Measurements from ENCODE around the gene FRY.

FRY gene

DNA sequence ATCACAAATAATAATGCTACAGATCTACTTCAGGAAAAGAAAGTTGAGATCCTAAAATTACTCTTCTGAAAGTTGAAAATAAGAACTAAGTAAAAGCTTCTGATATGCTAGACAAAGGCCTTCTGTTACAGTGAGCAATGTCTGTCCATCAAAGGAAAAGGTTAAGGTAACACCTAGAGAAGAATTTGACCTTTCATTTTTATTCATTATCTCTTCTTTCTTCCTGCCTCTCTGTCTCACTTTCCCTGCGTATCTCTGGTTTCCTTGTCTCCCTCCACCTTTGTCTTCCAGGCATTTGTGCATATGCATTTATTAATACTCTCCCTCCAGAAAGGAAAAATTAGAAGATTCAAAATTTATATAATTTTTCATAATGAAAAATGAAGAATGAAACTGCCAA lies 234.6 kb downstream of the FRY start:
- DNase-seq, result no peak

DNA sequence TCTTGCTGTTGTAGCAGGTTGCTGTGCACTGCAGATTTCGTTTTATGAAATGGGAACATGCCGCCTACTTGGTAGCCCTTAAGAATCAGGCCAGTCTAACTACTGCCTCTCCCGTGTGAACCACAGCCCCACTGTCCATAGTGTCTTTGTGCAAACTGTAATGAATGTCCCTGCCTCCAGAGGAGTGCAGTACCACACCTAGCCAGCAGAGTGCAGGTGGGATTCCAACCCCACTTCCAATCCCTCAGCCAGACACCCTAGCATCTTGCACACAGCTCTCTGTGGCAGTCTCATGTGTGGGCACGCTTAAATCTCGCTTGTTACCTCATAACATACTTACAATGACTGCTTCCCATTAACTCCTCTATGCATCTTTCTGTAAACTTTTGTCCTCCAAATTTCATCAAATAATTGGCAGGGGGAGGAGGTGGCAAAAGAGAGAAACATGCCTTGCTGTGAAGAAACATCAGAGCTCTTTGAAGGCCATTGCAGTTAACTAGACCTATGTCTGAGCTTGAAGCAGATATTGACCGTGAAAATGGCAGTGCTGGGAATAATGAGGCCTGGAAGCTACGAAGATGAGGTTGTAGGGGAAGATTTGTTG lies 236.4 kb downstream of the FRY start:
- DNase-seq, result no peak

DNA sequence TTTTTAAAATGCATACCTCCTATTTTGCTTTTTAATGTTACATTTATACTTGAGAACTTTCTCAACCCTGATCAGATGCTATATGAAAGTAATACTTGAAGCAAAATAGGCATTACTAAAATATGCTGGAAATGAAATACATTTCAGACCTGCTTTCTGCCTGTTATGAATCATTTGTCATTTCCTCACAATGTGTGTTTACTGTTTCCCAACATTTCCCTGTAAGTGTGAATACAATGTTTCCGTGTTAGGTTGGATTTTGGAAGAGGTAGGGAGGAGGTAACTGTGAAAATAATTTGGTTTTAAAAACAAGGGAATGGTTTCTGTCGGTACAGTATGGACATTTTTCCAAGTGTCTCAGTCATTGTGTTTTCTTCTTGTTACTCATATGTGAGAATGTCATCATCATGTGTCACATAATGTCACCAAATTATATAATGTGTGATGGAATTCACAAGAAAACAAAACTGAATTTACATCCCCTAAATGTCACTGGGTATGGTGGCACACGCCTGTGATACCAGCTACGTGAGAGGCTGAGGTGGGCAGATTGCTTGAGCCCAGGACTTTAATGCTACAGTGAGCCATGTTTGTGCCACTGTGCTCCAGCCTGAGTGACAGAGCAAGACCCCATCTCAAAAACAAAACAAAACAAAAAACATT lies 240.6 kb downstream of the FRY start:
- DNase-seq, result no peak

DNA sequence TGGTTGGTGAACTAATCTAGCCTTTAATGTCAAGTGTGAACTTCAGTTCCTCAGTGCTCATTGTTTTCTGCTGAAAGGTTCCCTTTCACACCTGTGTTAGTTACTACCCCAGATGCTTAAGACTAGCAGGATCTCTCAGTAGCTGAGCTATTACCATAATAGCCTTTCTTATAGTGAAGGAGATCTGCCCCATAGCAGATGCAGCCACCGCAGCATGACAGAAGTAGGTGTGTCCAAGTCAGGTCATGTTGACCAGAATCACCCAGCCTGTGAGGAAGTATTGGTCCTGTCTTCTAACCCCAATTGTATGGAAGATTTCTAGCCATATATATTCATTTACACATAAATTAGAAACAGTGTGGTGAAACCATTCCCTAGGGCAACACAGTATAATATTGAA lies 246.3 kb downstream of the FRY start:
- no peak for DNase-seq

DNA sequence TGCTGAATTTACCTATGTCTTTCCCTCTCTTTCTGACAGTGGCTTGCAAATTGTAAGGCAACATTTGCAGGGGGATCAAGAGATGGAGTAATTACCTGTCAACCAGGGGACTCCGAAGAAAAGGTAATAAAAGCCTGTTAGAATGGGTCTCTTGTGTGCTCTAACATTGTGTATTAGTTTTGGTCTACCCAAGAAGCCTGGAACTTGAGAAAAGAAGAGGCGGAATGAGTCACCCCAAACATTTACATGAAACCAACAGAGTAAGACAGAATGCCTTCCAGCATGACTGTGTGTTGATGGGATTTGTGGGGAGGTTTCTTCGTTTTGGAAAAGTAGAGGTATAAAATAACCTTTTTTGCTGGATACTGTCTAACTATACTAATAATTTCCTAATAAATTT lies 246.9 kb downstream of the FRY start:
- DNase-seq, result no peak

DNA sequence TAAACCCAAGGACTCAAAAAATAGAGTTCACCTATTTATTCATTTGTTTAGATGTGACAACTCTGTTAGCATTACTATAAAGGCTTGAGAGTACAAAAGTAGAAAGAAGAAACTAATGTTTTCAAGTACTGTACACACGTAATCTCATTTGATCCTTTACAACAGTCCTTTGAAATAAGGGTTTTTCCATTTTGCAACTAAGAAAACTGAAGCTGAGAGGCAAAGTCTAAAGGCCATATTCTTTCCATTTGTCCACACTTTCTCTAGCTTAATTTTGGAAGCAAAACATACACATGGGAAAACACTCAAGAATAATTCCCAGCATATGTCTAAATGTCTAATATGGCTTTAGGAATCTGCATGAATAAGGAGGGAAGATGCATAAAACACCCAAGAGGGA lies 249.5 kb downstream of the FRY start:
- no peak for DNase-seq

DNA sequence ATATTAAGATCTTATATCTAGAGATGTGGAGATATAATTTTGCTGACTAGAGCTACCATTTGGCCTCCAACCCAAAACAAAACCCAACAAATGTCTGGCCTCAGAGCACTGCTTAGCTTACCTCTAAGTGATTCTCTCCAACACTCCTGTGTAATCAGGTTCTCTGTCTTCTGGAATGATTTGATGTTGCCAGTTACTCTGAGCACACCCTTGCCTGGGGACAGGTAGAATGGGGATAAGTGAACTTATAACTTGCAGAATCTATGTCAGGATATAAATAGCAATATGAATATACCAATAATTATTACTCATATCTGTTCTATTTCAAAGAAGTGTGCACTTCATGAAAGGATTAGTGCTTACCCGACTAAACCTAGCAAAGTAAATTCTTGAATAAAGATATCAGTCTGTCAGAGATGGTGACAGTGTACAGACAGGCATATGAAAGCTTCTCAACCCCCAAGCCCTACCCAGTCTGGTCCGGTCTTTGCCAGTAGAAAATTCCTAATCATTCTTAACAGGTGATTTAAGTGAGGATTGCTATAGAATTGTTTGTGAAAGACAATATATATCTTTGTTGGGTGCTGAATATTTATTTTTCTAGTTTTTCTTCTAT lies 250.6 kb downstream of the FRY start:
- DNase-seq, result no peak

DNA sequence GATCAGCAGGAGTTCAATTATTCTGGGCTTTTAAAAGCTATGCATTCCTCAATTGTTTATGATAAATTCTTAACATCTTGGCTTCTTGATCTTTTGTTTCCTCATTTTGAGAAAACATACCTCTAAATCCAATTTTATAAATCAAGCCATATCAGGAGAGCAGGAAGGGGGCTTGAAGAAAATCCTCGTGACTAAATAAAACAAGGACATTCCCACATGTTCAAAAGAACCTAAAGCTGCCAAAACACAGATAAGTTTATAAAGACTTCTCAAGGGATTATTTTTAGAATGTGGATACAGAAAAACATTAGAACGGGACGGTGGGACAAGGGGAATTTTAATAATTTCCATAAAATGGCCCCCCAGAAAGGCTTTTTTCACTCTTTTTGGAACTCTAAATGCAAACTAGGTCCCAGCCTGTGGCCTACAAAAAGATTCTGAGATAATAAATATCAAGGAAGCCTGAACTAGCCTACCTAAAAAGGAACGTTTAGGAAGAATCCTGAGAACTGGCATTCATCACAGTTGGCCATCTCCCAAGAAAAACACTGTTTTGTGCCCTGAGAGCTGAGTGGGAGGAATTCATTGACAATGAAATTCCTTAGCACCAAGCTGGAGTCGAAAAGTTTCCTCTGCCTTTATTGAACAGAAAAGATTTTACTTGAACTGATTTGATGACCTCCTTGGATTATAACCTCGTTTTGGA lies 253.5 kb downstream of the FRY start:
- DNase-seq, result peak; percentile 28

DNA sequence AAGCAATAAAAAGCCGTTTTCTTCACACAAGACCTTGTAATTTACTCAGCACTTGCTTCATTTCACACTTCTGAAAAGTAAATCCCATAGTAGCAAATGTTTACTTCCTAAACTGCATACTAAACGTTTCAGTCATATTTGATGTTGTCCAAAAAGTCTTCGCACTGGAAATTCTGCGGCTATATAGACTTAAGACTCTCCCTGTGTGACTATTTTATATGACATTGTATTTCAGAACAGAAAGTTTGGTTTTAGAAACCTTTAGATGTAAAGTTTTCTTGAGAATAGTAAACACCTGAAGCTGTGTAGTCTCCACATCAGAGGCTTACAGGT lies 254.0 kb downstream of the FRY start:
- DNase-seq, result no peak

DNA sequence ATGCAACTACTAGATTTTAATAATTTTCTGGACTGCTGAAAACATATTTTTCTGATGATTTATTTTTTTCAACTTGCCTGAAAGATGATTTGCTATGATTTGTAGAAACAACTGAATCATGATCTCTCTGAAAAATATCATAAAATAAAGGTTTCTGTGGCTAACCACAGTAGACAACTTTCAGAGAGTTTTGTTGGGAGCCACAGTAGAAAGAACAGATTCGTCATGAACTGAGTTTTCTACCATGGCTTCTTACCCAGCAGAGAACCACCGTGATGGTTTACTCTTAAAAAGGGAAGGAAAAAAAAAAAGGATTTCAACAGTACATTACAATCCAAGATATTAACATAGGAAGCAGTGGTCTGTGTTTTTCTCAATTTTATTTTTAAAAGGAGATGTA lies 265.6 kb downstream of the FRY start:
- no peak for DNase-seq

DNA sequence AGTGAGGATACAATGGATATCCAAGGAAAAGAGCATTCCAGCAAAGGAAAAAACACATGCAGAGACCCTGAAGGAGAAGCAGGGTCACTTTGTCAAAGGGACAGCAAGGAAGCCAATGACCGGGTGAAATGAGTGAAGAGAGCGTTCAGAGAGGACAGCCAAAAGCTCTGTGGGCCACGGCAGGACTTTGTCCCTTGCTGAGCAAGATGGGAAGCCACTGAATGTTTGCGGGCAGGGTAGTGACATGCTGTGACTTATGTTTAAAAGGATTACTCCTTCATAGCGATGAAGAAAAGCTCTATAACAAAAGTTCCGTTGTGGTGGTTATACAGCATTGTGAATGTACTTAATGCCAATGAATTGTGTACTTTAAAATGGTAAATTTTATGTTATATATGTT lies 267.1 kb downstream of the FRY start:
- no peak for DNase-seq

DNA sequence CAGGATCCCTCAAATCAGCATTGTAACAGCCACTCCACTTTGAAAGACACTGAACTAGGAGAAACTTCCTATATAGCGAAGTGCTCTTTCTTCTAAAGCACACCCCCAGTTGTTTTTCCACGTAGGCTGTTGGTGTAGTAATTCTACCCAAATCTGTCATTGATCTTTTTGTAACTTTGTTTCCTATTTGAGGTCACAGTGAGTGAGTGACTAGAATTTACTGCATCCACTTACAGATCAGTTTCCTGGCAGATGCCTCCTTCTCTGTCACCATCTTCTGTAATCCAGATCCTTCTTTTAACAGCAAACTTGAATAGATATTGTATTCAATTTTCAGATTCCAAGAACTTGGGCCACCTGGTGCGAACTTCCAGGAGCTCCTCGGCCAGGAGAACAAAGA lies 268.3 kb downstream of the FRY start:
- DNase-seq, result no peak

DNA sequence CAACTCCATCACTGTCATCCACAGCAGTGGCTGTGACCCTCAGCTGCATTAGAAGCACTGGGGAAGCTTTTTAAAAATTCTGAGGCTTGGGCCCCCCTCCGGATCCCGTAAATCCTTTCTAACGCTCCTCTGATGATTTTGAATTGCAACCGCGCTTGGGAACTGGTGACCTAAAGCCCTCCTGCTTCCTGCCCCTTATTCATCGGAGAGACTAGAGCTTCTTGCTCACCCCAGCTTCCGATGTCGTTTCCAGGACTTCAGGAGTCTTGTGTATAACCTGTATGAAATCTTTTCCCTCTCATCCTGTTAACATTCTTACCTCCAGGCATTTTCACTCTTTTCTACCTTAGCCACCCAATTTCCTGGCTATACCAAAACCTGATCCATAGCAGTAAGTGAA lies 268.8 kb downstream of the FRY start:
- DNase-seq, result no peak

DNA sequence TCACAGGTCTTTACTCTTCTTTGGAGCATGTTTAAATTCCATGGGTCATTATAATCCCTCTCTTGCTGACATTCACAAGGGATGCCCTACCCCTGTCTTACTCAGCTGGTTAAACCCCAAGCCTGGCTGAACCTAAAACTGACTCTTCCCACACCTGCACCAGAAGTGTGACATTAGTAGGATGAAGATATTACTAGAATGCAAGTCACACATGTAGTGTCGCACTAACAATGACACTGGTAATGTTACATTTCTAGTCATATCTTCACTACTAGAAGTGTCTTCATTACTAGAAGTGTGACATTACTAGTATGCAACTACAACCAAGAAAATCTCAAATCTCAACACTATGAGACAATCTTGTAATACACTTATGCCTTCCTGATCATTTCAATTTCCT lies 269.3 kb downstream of the FRY start:
- DNase-seq, result no peak

DNA sequence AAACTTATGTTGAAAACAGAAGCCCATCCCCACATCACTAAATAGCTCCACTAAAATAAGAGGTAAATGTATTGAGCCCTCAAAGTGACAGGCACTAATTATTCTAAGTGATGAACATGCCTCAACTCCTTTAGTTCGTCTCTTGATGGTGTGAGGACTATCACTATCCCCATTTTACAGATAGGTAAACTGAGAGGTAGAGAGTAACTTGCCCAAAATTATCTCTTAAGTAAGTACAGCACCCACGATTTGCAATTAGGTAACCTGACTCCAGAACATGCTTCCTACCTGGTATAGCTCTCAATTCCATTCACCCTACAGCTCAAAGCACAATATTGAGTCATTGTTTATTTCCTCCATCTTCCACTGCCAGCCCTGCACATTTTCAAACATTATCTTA lies 270.9 kb downstream of the FRY start:
- DNase-seq, result no peak

DNA sequence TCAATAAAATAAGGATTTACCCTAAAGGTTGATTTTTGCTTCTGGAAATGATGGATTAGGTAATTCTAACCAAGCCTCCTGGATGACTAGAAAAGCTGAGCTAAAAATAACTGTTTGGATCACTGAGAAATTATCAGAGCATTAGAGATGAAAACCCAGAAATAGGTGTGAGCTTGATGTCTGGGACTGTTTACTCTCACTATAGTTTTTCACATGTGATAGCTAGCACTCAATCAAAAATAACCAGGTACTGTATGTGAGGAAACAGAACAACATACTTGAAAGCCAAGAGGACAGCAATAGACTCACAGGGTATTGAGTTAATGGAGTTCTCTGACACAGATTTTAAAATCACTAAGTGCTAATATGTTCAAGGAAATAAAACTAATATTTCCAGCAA lies 274.1 kb downstream of the FRY start:
- DNase-seq, result no peak

DNA sequence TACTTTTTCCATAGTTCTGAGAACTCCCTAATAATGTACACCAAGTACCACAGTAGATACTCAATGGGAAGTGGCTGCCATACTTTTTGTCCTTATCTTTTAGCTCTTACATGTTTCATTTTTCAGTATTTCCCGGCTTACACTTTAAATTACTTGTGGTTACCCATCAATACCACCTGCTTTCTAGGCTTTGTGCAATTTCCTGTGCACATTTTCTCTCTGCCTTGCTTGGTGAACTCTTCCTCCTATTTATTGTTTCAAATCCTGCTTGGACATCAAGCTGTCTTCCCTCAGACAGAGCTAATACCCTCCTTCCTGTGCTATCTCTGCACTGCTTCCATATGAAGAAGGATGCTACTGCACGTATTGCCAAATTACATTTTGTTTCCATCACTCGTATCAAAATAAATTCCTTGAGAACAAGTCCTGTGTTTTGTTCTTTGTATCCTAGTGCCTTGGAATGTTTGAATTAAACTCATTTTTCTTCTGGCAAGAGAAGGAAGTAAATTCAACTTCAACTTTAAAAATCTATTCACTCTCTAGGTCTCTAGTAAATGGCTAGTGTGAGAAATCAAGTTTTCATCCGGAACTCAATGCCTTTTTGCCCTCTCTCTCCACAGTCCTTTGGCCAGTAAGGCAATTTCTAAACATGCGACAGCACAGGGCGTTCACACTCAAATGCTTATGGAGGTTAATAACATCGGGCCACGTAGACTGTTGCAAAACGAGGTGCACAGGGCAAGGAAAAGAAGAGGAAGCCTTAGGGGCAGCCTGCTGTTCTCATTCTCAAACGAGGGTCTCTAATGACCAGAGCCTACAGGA lies 277.9 kb downstream of the FRY start:
- DNase-seq, result peak; percentile 20

DNA sequence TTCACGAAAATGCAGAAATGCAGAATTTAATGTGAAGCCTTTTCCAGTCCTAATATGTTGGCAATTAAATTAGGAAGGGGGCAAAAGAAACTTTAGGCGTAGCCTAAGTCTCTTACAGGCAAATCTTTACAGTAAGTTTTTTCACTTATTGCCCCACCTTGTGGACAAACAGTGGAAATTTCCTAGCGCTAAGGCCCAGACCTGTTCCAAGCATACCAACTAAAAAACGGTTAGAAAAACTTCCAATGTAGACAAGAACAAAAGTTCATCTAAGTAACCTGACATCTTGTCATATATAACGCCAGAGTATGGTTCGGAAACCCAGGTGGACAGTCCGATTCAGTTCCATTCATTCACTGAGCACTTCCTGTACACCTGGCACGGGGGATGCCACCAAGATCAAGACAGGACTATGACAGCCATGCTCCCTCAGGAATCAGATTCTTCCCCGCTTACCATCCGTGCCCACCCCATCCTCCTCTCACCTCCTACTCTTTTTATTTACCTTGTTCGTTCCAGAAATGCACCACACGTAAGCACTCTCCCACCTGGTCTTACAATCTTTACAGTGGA lies 278.6 kb downstream of the FRY start:
- peak; percentile 37 for DNase-seq

DNA sequence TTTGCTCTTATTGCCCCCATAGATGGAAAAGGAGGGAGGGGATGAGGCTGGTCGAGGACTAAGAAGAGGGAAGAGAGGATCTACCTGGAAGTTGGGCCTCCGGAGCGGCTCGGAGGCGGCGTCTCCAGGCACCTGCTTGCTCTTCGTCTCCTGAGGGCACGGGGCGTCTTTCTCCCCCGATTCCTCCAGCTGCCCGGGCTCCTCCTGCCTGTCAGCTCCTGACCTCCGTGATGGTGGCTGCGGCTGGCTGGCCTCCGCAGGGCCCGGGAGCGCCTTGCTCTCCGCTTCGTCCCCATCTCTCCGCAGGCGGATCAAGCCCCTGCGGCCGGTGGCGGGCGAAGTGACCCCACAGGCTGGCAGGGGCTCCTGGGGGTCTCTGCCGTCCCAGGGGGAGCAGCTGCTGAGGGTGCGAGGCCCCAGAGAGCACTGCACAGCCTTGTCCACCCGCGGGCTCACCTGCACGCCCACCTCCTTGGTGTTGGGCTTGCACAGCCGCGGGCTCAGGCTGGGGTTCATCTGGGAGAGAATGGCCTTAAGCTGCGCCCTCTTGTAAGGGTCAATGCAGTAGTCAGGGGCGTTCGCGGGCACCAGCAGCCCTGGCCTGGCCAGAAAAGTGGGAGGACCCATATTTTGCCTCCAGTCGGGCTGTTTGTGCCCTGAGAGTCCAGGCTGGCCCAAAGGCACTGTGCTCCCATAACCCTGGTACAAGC lies 279.8 kb downstream of the FRY start:
- DNase-seq, result peak; percentile 19

DNA sequence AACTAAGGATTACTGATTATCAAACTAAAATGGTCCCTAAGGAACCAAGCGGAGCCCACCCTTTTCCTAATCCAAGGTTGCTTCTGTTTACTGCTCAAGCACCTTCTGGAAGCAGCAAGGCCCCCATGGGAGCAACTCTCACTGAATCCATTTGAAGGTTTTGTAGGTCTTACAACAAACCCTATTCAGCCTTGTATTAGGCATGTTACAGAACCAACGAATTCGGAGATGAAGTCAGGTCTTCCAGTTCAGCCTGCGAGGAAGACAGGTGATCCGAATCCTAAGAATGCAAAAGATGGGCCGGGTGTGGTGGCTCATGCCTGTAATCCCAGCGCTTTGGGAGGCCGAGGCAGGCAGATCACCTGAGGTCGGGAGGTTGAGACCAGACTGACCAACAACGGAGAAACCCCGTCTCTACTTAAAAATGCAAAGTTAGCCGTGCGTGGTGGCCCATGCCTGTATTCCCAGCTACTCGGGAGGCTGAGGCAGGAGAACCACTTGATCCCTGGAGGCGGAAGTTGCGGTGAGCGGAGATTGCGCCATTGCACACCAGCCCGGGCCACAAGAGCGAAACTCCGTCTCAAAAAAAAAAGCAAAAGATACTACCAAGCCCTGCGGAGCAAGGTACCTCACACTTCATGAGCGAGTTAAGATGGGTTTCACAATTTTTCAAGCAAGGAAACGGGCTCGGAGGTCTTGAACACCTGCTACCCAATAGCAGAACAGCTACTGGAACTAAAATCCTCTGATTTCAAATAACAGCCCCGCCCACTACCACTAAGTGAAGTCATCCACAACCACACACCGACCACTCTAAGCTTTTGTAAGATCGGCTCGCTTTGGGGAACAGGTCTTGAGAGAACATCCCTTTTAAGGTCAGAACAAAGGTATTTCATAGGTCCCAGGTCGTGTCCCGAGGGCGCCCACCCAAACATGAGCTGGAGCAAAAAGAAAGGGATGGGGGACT lies 283.0 kb downstream of the FRY start:
- no peak for DNase-seq
